Stimulated activated CD4-positive, alpha-beta T cell treated with anti-CD3 and anti-CD28 coated beads, TNF-alpha, amount 100 ng/mL, for 24 hours (primary cell): ENCODE data around the gene XAF1.
"Not testable (repeated sequence)": the region's sequence is repeated elsewhere in the genome, so short reads cannot be mapped to it uniquely, and the experiment has no call there.

ENCODE experiments used
- DNase-seq, 3 experiments: peaks; one replicate each; pipeline ENCODE4 v3.0.0-alpha.2; 2020; ENCODE audit warnings: low read depth in 3 of 3

The XAF1 gene

GRCh38 chr17:6799738-6800137 lies 43.9 kb downstream of the XAF1 start:
- DNase-seq = no peak

- DNase-seq = peak in 1 of 3 experiments; percentile 22
Observed at GRCh38 chr17:6800422-6801027, 44.7 kb downstream of the XAF1 start.

- DNase-seq = no peak
Observed at GRCh38 chr17:6811510-6811909, 55.7 kb downstream of the XAF1 start.

- DNase-seq = no peak
Observed at GRCh38 chr17:6812295-6812694, 56.4 kb downstream of the XAF1 start.

- DNase-seq = no peak
Observed at GRCh38 chr17:6815775-6816174, 59.9 kb downstream of the XAF1 start.

- not testable (repeated sequence) for DNase-seq
Observed at GRCh38 chr17:6816368-6816767, 60.5 kb downstream of the XAF1 start.

GRCh38 chr17:6818938-6819337 lies 63.1 kb downstream of the XAF1 start:
- DNase-seq = no peak

- no peak for DNase-seq
Observed at GRCh38 chr17:6823011-6823442, 67.2 kb downstream of the XAF1 start.
